Mesendoderm (in vitro differentiated cells): ENCODE data around the gene CSRP3.

Source experiments
- DNase-seq: peaks from one replicate; pipeline ENCODE4 v3.0.0; 2013
- H2AK5ac ChIP-seq: 2 replicates; pipeline ENCODE4 v1.6.1; 2013; ENCODE audit warnings: low read length, inconsistent platforms
- H2BK120ac ChIP-seq: 2 replicates; pipeline ENCODE4 v1.6.1; 2013; ENCODE audit warnings: low read depth, mild to moderate bottlenecking, low read length, moderate library complexity, mixed read lengths
- H2BK15ac ChIP-seq: replicated peaks from 2 replicates; pipeline ENCODE4 v1.6.1; 2013; ENCODE audit warnings: low read depth, mild to moderate bottlenecking, moderate library complexity
- H2BK5ac ChIP-seq: 2 replicates; pipeline ENCODE4 v1.6.1; 2013; ENCODE audit warnings: low read length, inconsistent platforms
- H3K18ac ChIP-seq: 2 replicates; pipeline ENCODE4 v1.6.1; 2013; ENCODE audit warnings: mild to moderate bottlenecking, low read length, mixed read lengths
- H3K23ac ChIP-seq: one replicate; pipeline ENCODE4 v1.6.1; 2013; ENCODE audit warnings: low read length
- H3K27ac ChIP-seq: 2 replicates; pipeline ENCODE4 v1.5.1; 2013; ENCODE audit warnings: low read depth, mild to moderate bottlenecking, inconsistent platforms, low read length, moderate library complexity
- H3K27me3 ChIP-seq: 2 replicates; pipeline ENCODE4 v1.6.1; 2013; ENCODE audit warnings: low read length, control low read depth, mild to moderate bottlenecking, inconsistent platforms; ENCODE audit not compliant: insufficient read depth, poor library complexity
- H3K36me3 ChIP-seq: 2 replicates; pipeline ENCODE4 v1.6.1; 2013; ENCODE audit warnings: low read length, inconsistent platforms; ENCODE audit not compliant: control insufficient read depth, insufficient read depth
- H3K4ac ChIP-seq: one replicate; pipeline ENCODE4 v1.6.1; 2013; ENCODE audit warnings: low read depth, mild to moderate bottlenecking, low read length, moderate library complexity
- H3K4me1 ChIP-seq: 2 replicates; pipeline ENCODE4 v1.6.1; 2013; ENCODE audit warnings: low read depth, low read length, inconsistent platforms; ENCODE audit not compliant: control insufficient read depth
- H3K4me2 ChIP-seq: 2 replicates; pipeline ENCODE4 v1.6.1; 2013; ENCODE audit warnings: low read length
- H3K4me3 ChIP-seq: 2 replicates; pipeline ENCODE4 v1.5.1; 2013; ENCODE audit warnings: mild to moderate bottlenecking, low read length
- H3K56ac ChIP-seq: one replicate; pipeline ENCODE4 v1.6.1; 2013; ENCODE audit warnings: low read length
- H3K79me1 ChIP-seq: 2 replicates; pipeline ENCODE4 v1.6.1; 2013; ENCODE audit warnings: low read length, inconsistent platforms
- H3K79me2 ChIP-seq: 2 replicates; pipeline ENCODE4 v1.6.1; 2013; ENCODE audit warnings: mild to moderate bottlenecking, low read length; ENCODE audit not compliant: control insufficient read depth, insufficient read depth
- H3K9ac ChIP-seq: 2 replicates; pipeline ENCODE4 v1.6.1; 2013; ENCODE audit warnings: low read length, inconsistent platforms
- H4K5ac ChIP-seq: one replicate; pipeline ENCODE4 v1.6.1; 2013; ENCODE audit warnings: low read length
- H4K8ac ChIP-seq: one replicate; pipeline ENCODE4 v1.6.1; 2013; ENCODE audit warnings: low read depth, mild to moderate bottlenecking, control low read depth, low read length, moderate library complexity
- WGBS: extraction: QIAGEN DNeasy Blood & Tissue Kit; methylation state at CpG from one replicate; pipeline ENCODE4 v1.1.7; 2013; ENCODE audit warnings: low lambda C conversion rate, missing lambda C conversion rate; ENCODE audit not compliant: insufficient coverage; ENCODE audit errors: extremely low coverage; 5-methylcytosine and 5-hydroxymethylcytosine counted together

The CSRP3 gene

GRCh38 chr11:19196432-19196831 lies 5.4 kb downstream of the CSRP3 start:
- no CpG with 5 or more reads among the region's 6 CpGs for WGBS
- Histone ChIP-seq H3K27ac (no peak overlapping the region), H3K27me3 (no peaks in the 10 kb centered on the region)

GRCh38 chr11:19194620-19195308 lies 7.0 kb downstream of the CSRP3 start:
- H3K27ac ChIP-seq: no peak overlapping the region
- no peak overlapping the region for H3K9ac ChIP-seq
- no peak overlapping the region for H2BK15ac ChIP-seq
- DNase-seq: no peak
- H3K4me1 ChIP-seq: no peaks in the 10 kb centered on the region
- no peaks in the 10 kb centered on the region for H3K79me2 ChIP-seq
- no peak overlapping the region for H2BK120ac ChIP-seq
- H3K56ac ChIP-seq: no peak overlapping the region
- H4K5ac ChIP-seq: no peak overlapping the region
- no peak overlapping the region for H2BK5ac ChIP-seq
- no peak overlapping the region for H2AK5ac ChIP-seq
- no peak overlapping the region for H3K23ac ChIP-seq
- no CpG with 5 or more reads among the region's 4 CpGs for WGBS
- no peak overlapping the region for H3K18ac ChIP-seq
- no peak overlapping the region for H3K4me3 ChIP-seq
- H3K4ac ChIP-seq: no peak overlapping the region
- H3K79me1 ChIP-seq: no peaks in the 10 kb centered on the region
- no peak overlapping the region for H3K4me2 ChIP-seq
- no peaks in the 10 kb centered on the region for H3K36me3 ChIP-seq
- no peaks in the 10 kb centered on the region for H3K27me3 ChIP-seq
- H4K8ac ChIP-seq: no peak overlapping the region

More at GRCh38 chr11:19196432-19196831, 5.4 kb downstream of the CSRP3 start:
- no peak for DNase-seq
- Histone ChIP-seq H3K9ac (no peak overlapping the region), H3K79me2 (no peaks in the 10 kb centered on the region), H4K5ac (no peak overlapping the region), H2BK5ac (no peak overlapping the region), H4K8ac (no peak overlapping the region), H3K4me1 (no peaks in the 10 kb centered on the region), H3K4me3 (no peak overlapping the region), H3K56ac (no peak overlapping the region), H2AK5ac (no peak overlapping the region), H2BK15ac (no peak overlapping the region), H3K79me1 (no peaks in the 10 kb centered on the region), H2BK120ac (no peak overlapping the region), H3K23ac (no peak overlapping the region), H3K4me2 (no peak overlapping the region), H3K36me3 (no peaks in the 10 kb centered on the region), H3K18ac (no peak overlapping the region), H3K4ac (no peak overlapping the region)

DNA sequence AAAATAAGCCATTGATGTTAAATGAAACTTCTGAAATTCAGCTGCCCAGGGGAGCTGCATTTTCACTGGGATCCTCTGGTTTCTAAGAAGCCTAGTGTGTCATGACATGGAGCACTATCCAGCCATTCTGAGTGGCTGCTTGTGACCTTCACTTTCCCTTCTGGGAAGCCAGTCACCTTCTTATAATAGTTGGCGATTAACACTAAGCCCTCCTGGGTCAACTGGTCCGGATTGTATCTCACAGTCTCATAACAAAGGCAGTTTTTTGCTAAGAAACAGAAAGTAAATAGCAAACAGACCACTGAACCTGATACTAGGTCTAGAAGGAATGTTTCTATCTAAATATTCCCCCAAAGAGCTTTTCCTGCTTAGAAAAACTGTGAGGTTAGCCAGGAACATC lies 7.9 kb downstream of the CSRP3 start:
- H2BK15ac ChIP-seq: no peak overlapping the region
- H3K23ac ChIP-seq: no peak overlapping the region
- no peak overlapping the region for H2BK120ac ChIP-seq
- no peak overlapping the region for H3K56ac ChIP-seq
- DNase-seq: no peak
- H3K4me1 ChIP-seq: no peaks in the 10 kb centered on the region
- no peaks in the 10 kb centered on the region for H3K27me3 ChIP-seq
- H3K4me3 ChIP-seq: no peak overlapping the region
- no peak overlapping the region for H2BK5ac ChIP-seq
- H3K36me3 ChIP-seq: no peaks in the 10 kb centered on the region
- no peak overlapping the region for H3K18ac ChIP-seq
- no peaks in the 10 kb centered on the region for H3K79me1 ChIP-seq
- H3K9ac ChIP-seq: no peak overlapping the region
- H4K5ac ChIP-seq: no peak overlapping the region
- no peak overlapping the region for H3K4ac ChIP-seq
- H3K27ac ChIP-seq: no peak overlapping the region
- H2AK5ac ChIP-seq: no peak overlapping the region
- no peak overlapping the region for H4K8ac ChIP-seq
- H3K79me2 ChIP-seq: no peaks in the 10 kb centered on the region
- no peak overlapping the region for H3K4me2 ChIP-seq
- whole genome bisulfite sequencing: no CpG with 5 or more reads among the region's 2 CpGs

DNA sequence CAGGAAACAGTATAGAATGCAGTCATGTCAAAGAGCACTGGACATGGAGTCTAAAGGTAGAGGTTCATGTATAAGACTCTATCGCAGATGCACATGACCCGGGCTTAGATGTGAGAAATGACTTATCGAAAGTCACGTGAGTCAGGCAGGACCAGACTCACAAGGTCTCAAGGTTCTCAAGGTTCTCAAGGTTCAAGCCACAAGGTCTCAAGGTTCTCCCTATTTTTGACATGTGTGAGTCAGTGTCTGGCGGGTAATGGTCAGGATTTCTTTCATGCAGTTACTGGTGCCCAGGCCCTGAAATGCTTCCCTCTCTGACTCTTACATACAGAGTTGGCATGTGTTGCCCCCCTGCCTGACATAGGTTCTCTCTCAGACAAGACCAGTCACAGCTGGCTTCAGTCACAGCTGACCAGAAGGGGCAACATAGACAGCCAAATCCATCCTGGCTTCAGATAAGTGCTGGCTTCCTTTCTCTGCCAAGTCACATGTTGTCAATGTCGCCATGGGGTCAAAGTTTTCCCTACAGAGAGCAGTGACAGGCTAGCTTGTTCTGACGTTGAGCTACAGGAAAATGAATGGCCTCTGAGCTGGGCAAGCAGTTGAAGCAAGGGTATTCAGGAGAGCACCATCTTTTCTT lies 10.1 kb downstream of the CSRP3 start:
- H3K9ac ChIP-seq: no peak overlapping the region
- peak; percentile 8 for DNase-seq
- no peaks in the 10 kb centered on the region for H3K79me1 ChIP-seq
- H3K56ac ChIP-seq: no peak overlapping the region
- H3K27me3 ChIP-seq: no peaks in the 10 kb centered on the region
- H3K4me3 ChIP-seq: no peak overlapping the region
- H2BK120ac ChIP-seq: no peak overlapping the region
- no peak overlapping the region for H3K4me2 ChIP-seq
- no peak overlapping the region for H4K5ac ChIP-seq
- H4K8ac ChIP-seq: no peak overlapping the region
- H3K79me2 ChIP-seq: no peaks in the 10 kb centered on the region
- peak overlapping the region; percentile 7 for H3K23ac ChIP-seq
- no peaks in the 10 kb centered on the region for H3K36me3 ChIP-seq
- H3K4ac ChIP-seq: no peak overlapping the region
- no peak overlapping the region for H2BK5ac ChIP-seq
- no peak overlapping the region for H2AK5ac ChIP-seq
- WGBS: no CpG with 5 or more reads among the region's 7 CpGs
- no peak overlapping the region for H2BK15ac ChIP-seq
- H3K18ac ChIP-seq: peak overlapping the region; percentile 46
- H3K4me1 ChIP-seq: peaks cover 2% of the 10 kb centered on the region
- no peak overlapping the region for H3K27ac ChIP-seq

GRCh38 chr11:19187833-19188258 lies 13.9 kb downstream of the CSRP3 start:
- Histone ChIP-seq H3K56ac (no peak overlapping the region), H2BK120ac (no peak overlapping the region), H3K36me3 (no peaks in the 10 kb centered on the region), H3K27ac (no peak overlapping the region), H3K9ac (no peak overlapping the region), H3K4me1 (peaks cover 2% of the 10 kb centered on the region), H3K18ac (no peak overlapping the region), H3K27me3 (no peaks in the 10 kb centered on the region), H2AK5ac (no peak overlapping the region), H3K79me1 (no peaks in the 10 kb centered on the region), H2BK15ac (no peak overlapping the region), H3K23ac (no peak overlapping the region), H4K8ac (no peak overlapping the region), H3K79me2 (no peaks in the 10 kb centered on the region), H2BK5ac (no peak overlapping the region), H3K4ac (no peak overlapping the region), H3K4me3 (no peak overlapping the region), H4K5ac (no peak overlapping the region), H3K4me2 (no peak overlapping the region)
- no CpG with 5 or more reads among the region's 9 CpGs for WGBS
- no peak for DNase-seq
